NCI-H2029 treated with DMSO at 0.1 percent for 48 hours (cell line): ENCODE data around the gene EPN3.

ENCODE experiments used
- DNase-seq: peaks from one replicate; lab custom pipeline; 2025; lab: John Stamatoyannopoulos, UW

The EPN3 gene

DNA sequence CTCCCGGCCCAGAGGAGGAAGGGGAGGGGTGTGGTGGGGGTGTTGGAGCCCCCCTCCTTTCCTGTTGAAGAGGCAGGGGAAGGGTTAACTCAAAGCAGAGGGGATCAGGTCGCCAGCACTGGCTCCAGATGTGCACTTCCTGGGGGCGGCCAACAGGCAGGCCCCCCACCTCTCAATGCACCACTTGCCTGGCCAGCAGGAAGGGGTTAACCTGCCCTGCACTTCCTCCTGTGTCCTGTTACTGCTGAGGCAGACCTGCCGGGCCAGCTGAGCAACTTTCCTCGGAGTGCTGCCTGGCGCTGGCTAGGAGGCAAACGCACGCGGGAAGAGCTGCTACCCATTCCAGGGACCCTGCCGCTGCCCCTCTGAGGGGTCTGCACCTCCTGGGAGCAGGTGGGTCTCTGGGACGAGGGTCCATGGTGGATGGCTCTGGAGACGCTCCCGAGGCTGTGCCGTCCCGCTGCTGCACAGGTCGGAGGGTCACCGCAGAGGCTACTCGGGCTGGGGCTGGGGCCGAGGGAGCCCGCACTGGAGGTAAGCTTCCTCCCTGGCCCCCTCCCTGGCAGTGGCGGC lies at the start of gene EPN3:
Gene EPN3 (plus strand): TSS at position 284 of the 573 bp plus-strand sequence. CDS start 3,822 bp downstream, outside the sequence.
- DNase-seq: no peak

DNA sequence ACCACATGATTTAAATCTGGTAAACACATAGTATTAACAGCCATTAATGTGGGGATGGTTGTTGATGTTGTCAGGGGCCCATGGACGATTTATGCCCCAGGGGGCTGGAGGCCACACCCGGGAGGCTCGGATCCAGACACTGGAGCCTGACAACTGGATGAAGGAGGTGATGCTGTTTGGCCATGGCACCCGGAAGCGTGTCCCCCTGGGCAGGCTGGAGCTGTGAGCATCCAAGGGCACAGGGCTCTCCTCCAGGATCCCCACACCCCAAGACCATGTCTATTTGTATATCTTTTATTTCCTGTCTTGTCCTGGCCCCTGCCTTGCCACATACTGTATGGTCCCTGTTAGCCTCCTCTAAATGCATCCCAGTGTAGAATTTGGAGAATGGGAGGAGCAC lies 49.3 kb upstream of the EPN3 start:
- no peak for DNase-seq

DNA sequence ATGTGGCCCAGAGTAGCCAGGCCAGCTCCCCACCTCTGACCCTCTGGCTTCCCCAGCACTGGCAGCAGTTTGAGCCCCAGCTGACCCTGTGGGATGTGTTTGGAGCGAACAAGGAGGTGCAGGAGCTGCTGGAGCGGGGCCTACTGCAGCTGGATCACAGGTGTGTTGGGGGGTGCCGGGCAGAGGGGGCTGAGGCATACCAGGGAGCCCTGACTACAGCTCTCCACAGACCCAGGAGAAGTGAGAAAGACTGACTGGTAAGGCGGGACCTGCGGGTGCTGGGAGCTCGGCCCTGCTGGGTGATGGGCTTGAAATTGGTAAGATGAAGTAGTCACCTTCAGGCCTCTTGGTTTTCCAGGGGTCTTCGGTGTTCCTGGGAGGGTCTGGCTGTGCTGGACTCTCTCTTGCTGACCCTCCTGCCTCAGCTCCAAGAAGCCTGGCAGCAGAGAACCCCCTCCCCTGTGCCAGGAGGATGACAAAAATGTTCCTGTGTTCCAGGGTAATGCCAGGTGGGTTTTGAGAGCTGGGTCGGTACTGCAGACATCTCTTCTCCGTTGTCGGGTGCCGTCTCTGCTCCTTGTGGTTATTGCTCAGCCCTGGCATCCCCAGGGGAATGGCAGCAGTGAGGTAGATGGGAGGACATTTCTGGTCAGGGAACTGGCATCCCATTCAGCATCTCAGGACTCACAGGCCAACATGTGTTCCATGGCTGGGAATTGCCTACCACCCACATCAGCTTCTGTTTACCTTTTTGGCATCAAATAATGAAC lies 48.0 kb upstream of the EPN3 start:
- DNase-seq: no peak

DNA sequence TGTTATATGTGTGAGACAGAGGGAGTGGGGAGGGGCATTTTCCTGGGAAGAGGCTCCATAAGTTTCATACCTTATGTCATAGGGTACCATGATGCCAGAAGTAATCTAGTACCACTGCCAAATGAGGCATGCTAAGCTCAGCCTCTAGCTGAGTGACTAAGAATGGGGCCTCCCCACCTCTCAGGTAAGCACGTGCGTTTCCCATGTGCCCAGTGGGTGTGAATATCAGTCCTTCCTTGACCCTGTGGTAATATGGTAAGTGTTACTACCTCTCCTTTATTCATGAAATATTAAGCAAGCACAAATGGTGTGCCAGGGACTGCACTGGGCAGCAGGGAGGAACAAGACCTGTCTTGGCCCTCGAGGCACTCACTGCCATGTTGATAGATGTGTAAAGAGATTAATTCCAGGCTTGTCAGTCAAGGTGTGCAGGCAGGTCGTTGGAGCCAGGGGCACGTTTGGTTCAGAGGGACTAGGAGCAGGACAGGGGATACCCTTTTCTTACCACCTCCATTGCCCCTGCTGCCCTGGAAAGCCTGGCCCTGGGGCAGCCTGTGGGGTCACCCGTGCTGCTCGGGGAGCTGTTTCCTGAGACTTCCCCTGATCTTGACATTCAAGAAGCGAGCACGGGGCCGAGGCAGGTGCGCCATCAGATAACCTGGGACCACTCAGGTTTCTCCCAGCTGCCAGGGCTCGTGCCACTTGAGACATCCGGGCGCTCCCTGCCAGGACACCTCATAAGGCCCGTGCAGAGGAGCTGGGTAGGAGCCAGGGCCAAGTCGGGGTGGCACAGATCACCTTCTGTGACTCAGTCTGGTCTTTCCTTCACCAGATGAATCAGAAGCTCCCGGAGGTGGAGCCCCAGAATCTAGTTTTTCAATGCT lies 45.1 kb upstream of the EPN3 start:
- DNase-seq: no peak

DNA sequence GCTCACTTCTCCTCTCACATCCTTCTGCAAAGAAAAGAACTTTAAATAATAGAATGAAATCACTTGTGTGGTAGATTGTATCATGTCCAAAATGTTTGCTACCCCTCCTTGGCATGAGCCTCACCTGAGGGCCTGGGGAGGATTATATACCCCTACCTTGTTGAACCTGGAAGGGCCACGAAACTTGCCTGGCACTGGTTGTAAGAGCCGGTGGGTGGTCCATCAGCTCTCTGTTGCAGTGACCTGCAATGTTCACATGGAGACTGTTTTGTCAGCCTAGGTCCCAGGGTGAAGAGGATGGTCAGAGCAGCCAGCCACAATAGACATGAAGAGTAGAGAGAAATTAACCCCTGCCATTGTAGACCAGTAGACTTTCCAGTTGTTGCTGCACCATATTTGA lies 43.7 kb upstream of the EPN3 start:
- DNase-seq: no peak

DNA sequence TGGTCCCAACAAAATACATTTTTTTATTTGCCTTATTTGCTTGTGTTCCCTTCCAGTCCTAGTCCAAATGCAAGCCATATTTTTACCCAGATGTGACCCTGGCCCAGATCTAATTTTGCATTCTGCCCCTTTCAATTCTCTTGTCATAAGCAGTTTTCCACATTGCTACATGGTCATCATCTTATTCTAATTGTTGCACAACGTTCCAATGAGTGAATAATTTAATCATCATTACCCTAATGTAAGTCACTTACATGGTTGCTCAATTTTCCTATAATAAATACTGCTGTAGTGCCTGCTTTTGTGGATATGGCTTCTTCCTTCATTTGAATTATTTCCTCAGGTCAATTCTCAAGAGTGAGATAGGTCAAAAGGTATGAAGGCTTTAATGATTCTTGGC lies 41.0 kb upstream of the EPN3 start:
- DNase-seq: no peak

DNA sequence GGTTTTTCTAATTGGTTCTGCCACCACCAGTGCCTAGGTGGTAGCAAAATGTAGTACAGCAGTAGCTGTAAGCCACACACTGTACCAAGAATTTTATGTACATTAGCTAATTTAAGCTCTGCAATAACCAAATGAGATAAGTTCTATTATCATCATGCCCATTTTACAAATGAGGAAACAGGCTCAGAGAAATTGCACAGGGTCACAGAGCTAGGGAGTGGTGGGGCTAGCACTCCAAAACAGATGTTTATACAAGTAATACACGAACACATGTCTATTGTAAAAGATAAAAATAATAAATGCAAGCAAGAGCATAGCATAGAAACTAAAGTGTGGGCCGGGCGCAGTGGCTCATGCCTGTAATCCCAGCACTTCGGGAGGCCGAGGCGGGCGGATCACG lies 40.3 kb upstream of the EPN3 start:
- no peak for DNase-seq

- DNase-seq: no peak
Observed at GRCh38 chr17:50493744-50494143, 38.8 kb upstream of the EPN3 start.

DNA sequence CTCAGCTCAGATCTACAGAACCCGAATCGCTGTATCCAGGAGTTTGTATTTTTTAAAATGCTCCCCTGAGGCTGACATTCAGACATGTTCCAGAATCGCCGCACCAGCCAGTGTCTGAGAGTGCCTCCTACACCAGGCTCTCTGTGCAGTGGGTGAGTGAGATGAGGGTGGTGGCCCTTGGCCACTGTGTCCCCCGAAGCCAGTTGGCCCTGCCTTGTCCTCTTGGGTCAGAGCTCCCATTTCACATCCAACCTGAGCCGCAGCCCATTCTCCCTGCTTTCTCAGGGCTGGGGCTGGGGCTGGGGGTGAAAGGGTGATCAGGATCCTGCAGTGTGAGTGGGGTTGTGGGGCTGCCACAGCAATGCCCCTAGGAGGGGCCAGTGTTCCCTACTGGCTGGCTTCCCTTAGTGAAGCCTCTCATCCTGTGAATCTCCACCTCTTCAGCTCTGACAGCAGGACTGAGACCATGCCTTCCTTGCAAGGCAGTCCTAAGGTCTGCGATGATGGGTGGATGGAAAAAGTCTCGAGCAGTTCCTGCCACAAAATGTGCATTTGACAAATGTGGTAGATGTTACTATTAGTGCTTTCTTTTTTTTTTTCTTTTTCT lies 37.2 kb upstream of the EPN3 start:
- no peak for DNase-seq

DNA sequence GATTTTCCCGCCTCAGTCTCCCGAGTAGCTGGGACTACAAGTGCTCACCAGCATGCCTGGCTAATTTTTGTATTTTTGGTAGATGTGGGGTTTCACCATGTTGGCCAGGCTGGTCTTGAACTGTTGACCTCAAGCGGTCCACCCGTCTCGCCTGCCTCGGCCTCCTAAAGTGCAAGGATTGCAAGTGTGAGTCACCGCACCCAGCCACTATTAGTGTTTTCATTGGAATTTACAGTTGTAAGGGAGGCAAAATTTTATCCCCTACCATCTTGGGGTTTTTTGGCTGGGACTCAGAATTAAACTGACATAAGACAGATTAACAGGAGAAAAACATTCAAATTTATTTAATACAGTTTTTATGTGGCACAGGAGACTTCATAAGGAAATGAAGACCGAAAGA lies 36.6 kb upstream of the EPN3 start:
- no peak for DNase-seq

- DNase-seq: no peak
Observed at GRCh38 chr17:50498021-50498874, 34.3 kb upstream of the EPN3 start.

DNA sequence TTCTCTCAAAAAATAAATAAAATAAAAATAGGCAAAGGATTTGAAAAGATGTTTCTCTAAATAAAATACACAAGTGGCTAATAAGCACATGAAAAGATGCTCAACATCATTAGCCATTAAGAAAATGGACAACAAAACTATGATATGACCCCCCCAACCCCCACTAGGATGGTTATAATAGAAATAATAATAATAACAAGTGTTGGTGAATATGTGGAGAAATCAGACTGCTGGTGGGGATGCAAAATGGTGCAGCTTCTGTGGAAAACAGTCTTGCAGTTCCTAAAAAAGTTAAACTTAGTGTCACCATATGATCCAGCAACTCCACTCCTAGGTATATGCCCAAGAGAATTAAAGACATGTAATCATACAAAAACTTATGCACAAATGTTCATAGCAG lies 33.3 kb upstream of the EPN3 start:
- no peak for DNase-seq

DNA sequence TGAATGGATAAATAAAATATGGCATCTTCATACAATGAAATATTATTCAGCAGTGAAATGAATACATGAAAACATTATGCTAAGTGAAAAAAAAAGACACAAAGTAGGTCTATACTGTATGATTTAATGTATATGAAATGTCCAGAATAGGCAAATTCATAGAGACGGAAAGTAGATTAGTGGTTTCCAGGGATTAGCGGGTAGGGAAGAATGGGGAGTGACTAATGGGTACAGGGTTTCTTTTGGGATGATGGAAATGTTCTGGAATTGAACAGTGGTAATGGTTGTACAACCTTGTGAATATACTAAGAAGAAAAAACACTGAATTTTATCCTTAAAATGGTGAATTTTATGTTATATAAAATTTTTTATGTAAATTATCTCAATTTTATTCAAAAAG lies 32.8 kb upstream of the EPN3 start:
- no peak for DNase-seq

- no peak for DNase-seq
Observed at GRCh38 chr17:50501054-50501453, 31.5 kb upstream of the EPN3 start.

GRCh38 chr17:50502301-50502990 lies 30.1 kb upstream of the EPN3 start:
- no peak for DNase-seq

GRCh38 chr17:50505591-50506130 lies 26.9 kb upstream of the EPN3 start:
- no peak for DNase-seq

DNA sequence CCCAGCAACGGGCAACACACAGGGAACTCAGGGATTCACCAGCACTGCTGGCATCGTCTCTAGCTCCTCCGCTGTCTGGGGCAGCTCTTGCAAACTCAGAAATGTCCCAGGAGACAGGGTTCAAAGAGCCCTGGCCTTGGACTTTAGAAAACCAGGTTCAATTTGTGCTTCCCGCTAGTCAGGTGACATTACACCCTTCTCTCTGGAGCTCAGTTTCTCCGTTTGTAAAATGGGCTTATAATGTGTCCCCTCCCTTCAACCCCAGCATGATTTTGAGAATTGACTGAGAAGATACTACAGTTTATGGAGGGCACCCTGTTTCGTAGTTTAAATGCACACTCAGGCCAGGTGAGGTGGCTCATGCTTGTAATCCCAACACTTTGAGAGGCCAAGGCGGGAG lies 26.2 kb upstream of the EPN3 start:
- DNase-seq: no peak

GRCh38 chr17:50507871-50508572 lies 24.5 kb upstream of the EPN3 start, which contains the start of gene MYCBPAP:
Gene MYCBPAP, plus strand, starts transcription at chr17:50508439. Its CDS starts 236 bp downstream, at chr17:50508675.
- DNase-seq: no peak

- DNase-seq: no peak
Observed at GRCh38 chr17:50508573-50509460, 23.7 kb upstream of the EPN3 start.
